Adipocyte (in vitro differentiated cells): ENCODE measurements around the gene USH1C.

Source experiments
- DNase-seq: peaks from one replicate; pipeline ENCODE4 v3.0.0-alpha.2; 2015; ENCODE audit warnings: low read depth
- H3K27me3 ChIP-seq: replicated peaks from 2 replicates; pipeline ENCODE4 v1.7.0; 2013; ENCODE audit warnings: mild to moderate bottlenecking, low read length, moderate library complexity; ENCODE audit not compliant: control insufficient read depth, insufficient read depth
- H3K36me3 ChIP-seq: 2 replicates; pipeline ENCODE4 v1.7.0; 2013; ENCODE audit warnings: low read length, mild to moderate bottlenecking, moderate library complexity; ENCODE audit not compliant: control insufficient read depth, insufficient read depth, severe bottlenecking
- H3K4me1 ChIP-seq: 2 replicates; pipeline ENCODE4 v1.7.0; 2013; ENCODE audit warnings: mild to moderate bottlenecking, low read length, moderate library complexity; ENCODE audit not compliant: control insufficient read depth, insufficient read depth
- H3K4me3 ChIP-seq: 2 replicates; pipeline ENCODE4 v1.7.0; 2013; ENCODE audit warnings: mild to moderate bottlenecking, low read length, moderate library complexity
- H3K9ac ChIP-seq: 2 replicates; pipeline ENCODE4 v1.7.0; 2013; ENCODE audit warnings: mild to moderate bottlenecking, low read length, moderate library complexity
- H3K9me3 ChIP-seq: 2 replicates; pipeline ENCODE4 v1.7.0; 2013; ENCODE audit warnings: mild to moderate bottlenecking, low read length, moderate library complexity; ENCODE audit not compliant: control insufficient read depth

The USH1C gene

DNA sequence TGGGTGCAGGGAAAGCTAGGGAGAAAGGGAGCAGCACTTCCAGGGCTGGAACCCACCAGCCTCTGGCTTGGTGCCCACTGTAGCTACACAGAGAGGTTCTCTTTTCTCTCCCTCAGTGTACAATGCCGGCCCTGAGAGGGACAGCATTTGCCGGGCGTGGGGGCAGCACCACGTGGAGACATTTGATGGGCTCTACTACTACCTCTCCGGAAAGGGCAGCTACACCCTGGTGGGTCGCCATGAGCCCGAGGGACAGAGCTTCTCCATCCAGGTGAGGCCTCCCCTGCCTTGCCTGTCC is 9.0 kb upstream of the USH1C start:
- DNase-seq: no peak
- H3K27me3 ChIP-seq: peaks cover 54% of the 10 kb centered on the region
- no peak overlapping the region for H3K9ac ChIP-seq
- no peaks in the 10 kb centered on the region for H3K9me3 ChIP-seq
- H3K36me3 ChIP-seq: no peaks in the 10 kb centered on the region
- H3K4me3 ChIP-seq: no peak overlapping the region
- no peaks in the 10 kb centered on the region for H3K4me1 ChIP-seq

GRCh38 chr11:17552392-17553248 is 8.4 kb upstream of the USH1C start:
- Histone ChIP-seq H3K27me3 (peaks cover 54% of the 10 kb centered on the region), H3K9ac (no peak overlapping the region), H3K36me3 (no peaks in the 10 kb centered on the region), H3K4me1 (no peaks in the 10 kb centered on the region), H3K4me3 (no peak overlapping the region), H3K9me3 (no peaks in the 10 kb centered on the region)
- no peak for DNase-seq

- Histone ChIP-seq H3K4me3 (no peak overlapping the region), H3K27me3 (peaks cover 54% of the 10 kb centered on the region), H3K9me3 (no peaks in the 10 kb centered on the region), H3K9ac (no peak overlapping the region), H3K36me3 (no peaks in the 10 kb centered on the region), H3K4me1 (no peaks in the 10 kb centered on the region)
- DNase-seq: no peak
Measured at GRCh38 chr11:17552041-17552355, 7.8 kb upstream of the USH1C start.

GRCh38 chr11:17551347-17552040 is 7.3 kb upstream of the USH1C start:
- Histone ChIP-seq H3K36me3 (no peaks in the 10 kb centered on the region), H3K9ac (no peak overlapping the region), H3K4me3 (no peak overlapping the region), H3K9me3 (no peaks in the 10 kb centered on the region), H3K27me3 (peaks cover 55% of the 10 kb centered on the region), H3K4me1 (no peaks in the 10 kb centered on the region)
- no peak for DNase-seq

- Histone ChIP-seq H3K36me3 (no peaks in the 10 kb centered on the region), H3K27me3 (peaks cover 55% of the 10 kb centered on the region), H3K9ac (no peak overlapping the region), H3K4me1 (no peaks in the 10 kb centered on the region), H3K9me3 (no peaks in the 10 kb centered on the region), H3K4me3 (no peak overlapping the region)
- DNase-seq: no peak
Measured at GRCh38 chr11:17550450-17551346, 6.5 kb upstream of the USH1C start.

DNA sequence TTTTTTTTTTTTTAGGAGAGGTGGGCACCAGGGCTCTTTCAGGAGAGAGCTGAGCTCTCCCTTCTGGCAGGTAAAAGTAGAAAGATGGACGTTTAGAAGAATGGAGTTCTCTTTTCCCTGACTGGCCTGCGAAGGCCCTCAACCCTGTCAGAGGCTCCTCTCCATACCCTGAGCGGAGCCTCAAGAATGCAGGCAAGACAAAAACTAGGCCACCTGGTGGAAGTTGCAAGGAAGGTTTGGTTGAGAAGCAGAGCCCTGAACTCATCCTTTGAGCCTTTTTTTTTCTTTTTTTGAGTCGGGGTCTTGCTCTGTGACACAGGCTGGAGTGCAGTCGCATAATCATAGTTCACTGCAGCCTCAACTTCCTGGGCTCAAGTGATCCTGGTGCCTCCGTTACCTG is 4.2 kb upstream of the USH1C start:
- H3K4me1 ChIP-seq: no peaks in the 10 kb centered on the region
- H3K9me3 ChIP-seq: no peaks in the 10 kb centered on the region
- H3K36me3 ChIP-seq: no peaks in the 10 kb centered on the region
- H3K27me3 ChIP-seq: peaks cover 63% of the 10 kb centered on the region
- no peak for DNase-seq
- no peak overlapping the region for H3K4me3 ChIP-seq
- no peak overlapping the region for H3K9ac ChIP-seq

- Histone ChIP-seq H3K36me3 (no peaks in the 10 kb centered on the region), H3K27me3 (peaks cover 67% of the 10 kb centered on the region), H3K4me3 (no peak overlapping the region), H3K4me1 (no peaks in the 10 kb centered on the region), H3K9ac (no peak overlapping the region), H3K9me3 (no peaks in the 10 kb centered on the region)
- no peak for DNase-seq
Measured at GRCh38 chr11:17547932-17548331, 3.7 kb upstream of the USH1C start.

DNA sequence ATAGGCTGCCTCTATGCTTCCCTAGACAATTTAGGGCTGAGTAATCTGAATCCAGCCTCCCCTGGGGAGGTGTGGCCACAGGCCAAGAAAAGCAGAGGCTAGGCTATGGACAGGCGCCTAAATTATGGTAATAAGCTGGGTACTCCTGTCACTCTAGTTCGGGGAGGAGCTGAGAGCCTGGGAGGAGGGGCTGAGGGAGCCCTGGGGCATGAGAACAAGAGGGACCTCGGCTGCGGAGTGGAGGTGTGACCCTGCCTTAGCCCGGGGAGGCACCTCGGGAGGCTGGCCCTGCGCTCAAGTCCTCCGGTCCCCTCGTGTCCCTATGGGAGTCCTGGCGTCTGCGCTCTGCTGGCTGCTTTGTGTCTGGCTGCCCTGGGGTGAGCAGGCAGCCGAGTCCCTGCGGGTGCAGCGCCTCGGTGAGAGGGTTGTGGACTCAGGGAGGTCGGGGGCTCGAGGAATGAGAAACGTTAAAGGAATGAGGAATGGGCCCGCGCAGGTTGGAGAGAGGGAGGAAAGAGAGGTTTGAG is 2.9 kb upstream of the USH1C start, which contains the start of gene OTOG:
OTOG (plus strand) TSS at position 209 of the 527 bp plus-strand sequence; CDS start at position 323, 114 bp downstream.
- H3K27me3 ChIP-seq: peaks cover 70% of the 10 kb centered on the region
- no peak for DNase-seq
- no peaks in the 10 kb centered on the region for H3K4me1 ChIP-seq
- H3K9ac ChIP-seq: no peak within 1 kb of the TSS
- no peaks in the 10 kb centered on the region for H3K9me3 ChIP-seq
- no peak within 1 kb of the TSS for H3K4me3 ChIP-seq
- H3K36me3 ChIP-seq: no peaks in the 10 kb centered on the region

DNA sequence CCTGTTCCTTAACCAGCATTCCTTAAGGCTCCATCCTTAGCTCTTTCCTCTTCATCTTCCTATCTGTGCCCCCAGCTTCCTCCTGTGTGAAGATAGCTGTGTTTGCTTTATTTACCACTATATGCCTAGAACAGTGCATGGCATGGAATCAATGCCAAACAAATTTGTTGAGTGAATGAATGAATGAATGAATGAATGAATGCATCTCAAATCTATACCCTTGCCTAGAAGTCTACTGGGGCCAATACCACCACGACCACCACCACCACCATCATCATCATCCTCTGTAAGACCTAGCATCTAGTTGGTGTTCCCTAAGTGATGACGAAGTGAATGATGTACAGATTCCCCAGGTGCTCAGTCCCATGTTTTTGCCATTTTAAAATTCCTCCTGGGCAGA is 2.0 kb upstream of the USH1C start:
- no peaks in the 10 kb centered on the region for H3K36me3 ChIP-seq
- H3K27me3 ChIP-seq: peaks cover 78% of the 10 kb centered on the region
- no peaks in the 10 kb centered on the region for H3K4me1 ChIP-seq
- no peak for DNase-seq
- H3K4me3 ChIP-seq: no peak overlapping the region
- H3K9ac ChIP-seq: no peak overlapping the region
- no peaks in the 10 kb centered on the region for H3K9me3 ChIP-seq

DNA sequence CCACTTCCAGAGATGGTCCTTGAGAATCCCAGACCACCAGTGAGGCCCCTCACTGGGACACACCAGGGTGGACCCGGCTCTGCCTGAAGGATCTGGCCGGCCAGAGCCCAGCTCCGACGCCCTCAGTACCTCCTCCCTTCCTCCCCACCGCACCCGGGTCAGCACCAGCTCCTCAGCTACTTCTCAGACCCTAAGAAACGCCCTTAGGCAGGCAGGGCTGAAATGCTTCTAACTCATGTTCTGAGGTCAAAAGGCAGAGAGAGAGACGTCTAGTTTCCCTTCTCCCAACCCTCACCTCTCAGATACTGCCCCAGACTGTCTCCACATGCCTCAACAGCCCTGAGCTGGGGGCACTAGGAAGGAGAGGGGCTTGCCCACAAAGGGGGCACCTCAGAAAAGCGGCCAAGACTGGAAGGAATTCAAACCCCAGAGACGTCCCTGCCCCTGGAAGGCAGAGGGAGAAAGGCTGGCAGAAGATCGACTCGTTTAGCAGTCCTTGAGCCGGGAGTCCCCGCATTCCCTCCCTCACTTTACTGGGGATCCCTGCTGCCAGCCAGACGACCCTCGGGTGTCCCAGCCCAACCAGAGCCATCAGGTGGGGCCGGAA is 539 bp downstream of the USH1C start:
- H3K27me3 ChIP-seq: peaks cover 83% of the 10 kb centered on the region
- no peaks in the 10 kb centered on the region for H3K36me3 ChIP-seq
- DNase-seq: no peak
- H3K4me3 ChIP-seq: no peak overlapping the region
- H3K4me1 ChIP-seq: no peaks in the 10 kb centered on the region
- H3K9me3 ChIP-seq: no peaks in the 10 kb centered on the region
- no peak overlapping the region for H3K9ac ChIP-seq

DNA sequence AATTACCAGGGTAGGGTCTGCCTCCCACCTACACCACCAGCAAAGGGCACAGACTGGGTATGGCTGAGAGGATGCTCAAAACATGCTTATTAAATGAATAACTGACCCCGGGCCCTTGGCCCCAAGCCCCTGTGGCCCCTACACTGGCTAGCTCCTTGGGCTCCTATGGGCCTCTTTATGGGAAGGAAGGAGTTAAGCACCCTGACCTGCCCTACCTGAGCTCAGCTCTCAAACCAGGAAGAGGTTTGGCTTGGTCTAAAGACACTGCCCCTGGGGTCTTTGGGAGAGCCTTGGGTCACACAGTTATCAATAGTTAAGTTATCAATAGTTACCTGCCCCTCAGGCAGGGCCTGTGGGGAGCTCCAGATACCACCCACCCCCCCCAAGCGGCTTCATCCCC is 1.2 kb downstream of the USH1C start:
- H3K27me3 ChIP-seq: peaks cover 80% of the 10 kb centered on the region
- no peak overlapping the region for H3K9ac ChIP-seq
- no peak for DNase-seq
- no peaks in the 10 kb centered on the region for H3K4me1 ChIP-seq
- no peak overlapping the region for H3K4me3 ChIP-seq
- no peaks in the 10 kb centered on the region for H3K36me3 ChIP-seq
- no peaks in the 10 kb centered on the region for H3K9me3 ChIP-seq
